ENCODE measurements around the gene SNX9.

DNA sequence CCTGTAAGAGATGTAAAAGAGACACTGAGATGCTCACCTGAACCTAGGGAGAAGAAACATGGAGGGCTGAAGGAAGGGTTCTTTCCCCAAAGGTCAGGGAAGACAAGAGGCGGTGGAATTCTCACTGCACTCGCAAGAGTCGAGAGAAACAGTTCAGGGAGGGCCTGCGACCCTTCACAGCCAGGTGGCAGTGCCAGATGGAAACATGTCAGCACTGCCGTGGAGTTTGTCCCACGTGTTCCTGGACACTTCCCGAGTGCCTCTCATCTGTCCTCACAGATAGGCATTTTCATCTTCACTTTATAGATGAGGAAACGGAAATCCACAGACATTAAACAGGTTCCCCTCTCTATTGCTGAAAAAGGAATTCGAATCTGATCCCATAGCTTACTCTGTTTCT lies 88.2 kb downstream of the SNX9 start:
- TF ChIP-seq, protein P1, sequence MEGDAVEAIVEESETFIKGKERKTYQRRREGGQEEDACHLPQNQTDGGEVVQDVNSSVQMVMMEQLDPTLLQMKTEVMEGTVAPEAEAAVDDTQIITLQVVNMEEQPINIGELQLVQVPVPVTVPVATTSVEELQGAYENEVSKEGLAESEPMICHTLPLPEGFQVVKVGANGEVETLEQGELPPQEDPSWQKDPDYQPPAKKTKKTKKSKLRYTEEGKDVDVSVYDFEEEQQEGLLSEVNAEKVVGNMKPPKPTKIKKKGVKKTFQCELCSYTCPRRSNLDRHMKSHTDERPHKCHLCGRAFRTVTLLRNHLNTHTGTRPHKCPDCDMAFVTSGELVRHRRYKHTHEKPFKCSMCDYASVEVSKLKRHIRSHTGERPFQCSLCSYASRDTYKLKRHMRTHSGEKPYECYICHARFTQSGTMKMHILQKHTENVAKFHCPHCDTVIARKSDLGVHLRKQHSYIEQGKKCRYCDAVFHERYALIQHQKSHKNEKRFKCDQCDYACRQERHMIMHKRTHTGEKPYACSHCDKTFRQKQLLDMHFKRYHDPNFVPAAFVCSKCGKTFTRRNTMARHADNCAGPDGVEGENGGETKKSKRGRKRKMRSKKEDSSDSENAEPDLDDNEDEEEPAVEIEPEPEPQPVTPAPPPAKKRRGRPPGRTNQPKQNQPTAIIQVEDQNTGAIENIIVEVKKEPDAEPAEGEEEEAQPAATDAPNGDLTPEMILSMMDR (IDR thresholded peaks at IDR 0.05): no peak
- TF ChIP-seq POLR2A (IDR thresholded peaks at IDR 0.05; ENCODE audit: low read length): no peak
- TF ChIP-seq TP53 (CRISPR knock-in tag; IDR thresholded peaks at IDR 0.05): no peak
- TF ChIP-seq BHLHE40 (IDR thresholded peaks at IDR 0.05; ENCODE audit: low read depth, low read length): no peak
- TF ChIP-seq RAD21 (conservative IDR thresholded peaks at IDR 0.05 in 1 of 2, IDR thresholded peaks at IDR 0.05 in 1 of 2): no peak
- TF ChIP-seq PHF8 (IDR thresholded peaks at IDR 0.05; ENCODE audit: borderline replicate concordance, low read depth): no peak
- no peak for TF ChIP-seq KDM1A (IDR thresholded peaks at IDR 0.05; ENCODE audit: low read depth)
- TF ChIP-seq SMC3 (IDR thresholded peaks at IDR 0.05): no peak
- TF ChIP-seq, protein P2, sequence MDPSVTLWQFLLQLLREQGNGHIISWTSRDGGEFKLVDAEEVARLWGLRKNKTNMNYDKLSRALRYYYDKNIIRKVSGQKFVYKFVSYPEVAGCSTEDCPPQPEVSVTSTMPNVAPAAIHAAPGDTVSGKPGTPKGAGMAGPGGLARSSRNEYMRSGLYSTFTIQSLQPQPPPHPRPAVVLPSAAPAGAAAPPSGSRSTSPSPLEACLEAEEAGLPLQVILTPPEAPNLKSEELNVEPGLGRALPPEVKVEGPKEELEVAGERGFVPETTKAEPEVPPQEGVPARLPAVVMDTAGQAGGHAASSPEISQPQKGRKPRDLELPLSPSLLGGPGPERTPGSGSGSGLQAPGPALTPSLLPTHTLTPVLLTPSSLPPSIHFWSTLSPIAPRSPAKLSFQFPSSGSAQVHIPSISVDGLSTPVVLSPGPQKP (IDR thresholded peaks at IDR 0.05; ENCODE audit: low read depth, low read length): no peak
- TF ChIP-seq CHD2 (IDR thresholded peaks at IDR 0.05; ENCODE audit: low read length, partially characterized antibody): no peak
- TF ChIP-seq ZFP36 (IDR thresholded peaks at IDR 0.05; ENCODE audit: borderline replicate concordance, partially characterized antibody): no peak
- TF ChIP-seq, protein P3, sequence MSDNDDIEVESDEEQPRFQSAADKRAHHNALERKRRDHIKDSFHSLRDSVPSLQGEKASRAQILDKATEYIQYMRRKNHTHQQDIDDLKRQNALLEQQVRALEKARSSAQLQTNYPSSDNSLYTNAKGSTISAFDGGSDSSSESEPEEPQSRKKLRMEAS (IDR thresholded peaks at IDR 0.05): no peak
- no peak for TF ChIP-seq BCL3 (IDR thresholded peaks at IDR 0.05)

All from A549 (cell line).